Activated B cell treated with CpG ODN at 0.5 μM for 24 hours (primary cell): ENCODE data around the gene TBC1D22A. TPM values are rescaled to one million over a fixed set of nuclear protein-coding genes. Genes with fewer than 3 reads are reported as not detected.
A peak's percentile ranks its signal among the peaks of the same experiment; 100 is the strongest.

Experiments used
- ATAC-seq: fragments of 200-7000 bp; cut with Tn5 transposase; one replicate; pipeline ENCODE4 v1.10.0; 2021; ENCODE audit warnings: low read depth, mild to moderate bottlenecking, moderate library complexity
- CTCF ChIA-PET: fragments of 350-600 bp; sonication (Branson Sonifier 250); formaldehyde crosslinking; loops from one replicate; lab custom pipeline; 2021; ENCODE audit warnings: antibody characterized with exemption; lab: Charles Lee
- POLR2A ChIA-PET: fragments of 350-600 bp; sonication (Branson Sonifier 250); formaldehyde crosslinking; loops from one replicate; lab custom pipeline; 2021; ENCODE audit warnings: antibody characterized with exemption; lab: Charles Lee
- DNase-seq: peaks from one replicate; pipeline ENCODE4 v3.0.0; 2022
- H3K27ac Mint-ChIP-seq: one replicate; pipeline ENCODE4 v1.8.0; 2020; ENCODE audit warnings: mixed read lengths
- H3K27me3 Mint-ChIP-seq: one replicate; pipeline ENCODE4 v1.8.0; 2021; ENCODE audit warnings: mixed read lengths
- H3K36me3 Mint-ChIP-seq: one replicate; pipeline ENCODE4 v1.8.0; 2021; ENCODE audit warnings: low read depth, mixed read lengths
- H3K4me1 Mint-ChIP-seq: one replicate; pipeline ENCODE4 v1.8.0; 2021; ENCODE audit warnings: mixed read lengths
- H3K4me3 Mint-ChIP-seq: one replicate; pipeline ENCODE4 v1.8.0; 2020; ENCODE audit warnings: mild to moderate bottlenecking, mixed read lengths
- H3K9me3 Mint-ChIP-seq: one replicate; pipeline ENCODE4 v1.8.0; 2020; ENCODE audit warnings: mixed read lengths
- intact Hi-C: fragments of 100-400 bp; cut with micrococcal nuclease; formaldehyde crosslinking; loops from one replicate; pipeline ENCODE4 v1.15.1; 2024
- total RNA-seq: library from RNA; stranded (reverse); gene quantifications from 2 replicates; pipeline ENCODE4 v1.2.3, GENCODE V29; 2022
- TF ChIP-seq, protein P1 (sequence below): fragments of 200-600 bp; IDR thresholded peaks from one replicate; pipeline ENCODE4 v1.8.0; 2022; ENCODE audit warnings: antibody characterized with exemption, mild to moderate bottlenecking

The TBC1D22A gene
- total RNA-seq, 1 donor from 2014 or later: 85.9 TPM

DNA sequence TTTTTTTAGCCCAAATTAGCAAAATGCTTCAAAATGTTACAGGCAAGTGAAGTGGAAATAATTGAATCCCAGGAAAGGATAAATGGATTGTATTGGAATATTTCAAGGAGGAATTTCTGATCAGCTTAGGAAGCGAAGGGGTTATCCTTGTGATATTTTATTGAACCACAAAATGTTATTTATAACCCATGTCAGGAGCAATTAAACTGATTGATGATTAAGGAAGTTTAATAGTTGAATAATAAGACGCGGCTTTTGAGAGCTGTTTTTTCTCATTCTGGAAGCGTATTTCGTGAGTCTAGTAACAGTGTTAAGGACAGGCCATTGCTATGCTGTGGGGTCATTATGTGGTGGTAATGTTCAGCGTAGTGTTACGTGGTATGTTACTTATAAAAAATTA is 192.3 kb downstream of the TBC1D22A start:
- TF ChIP-seq, protein P1, sequence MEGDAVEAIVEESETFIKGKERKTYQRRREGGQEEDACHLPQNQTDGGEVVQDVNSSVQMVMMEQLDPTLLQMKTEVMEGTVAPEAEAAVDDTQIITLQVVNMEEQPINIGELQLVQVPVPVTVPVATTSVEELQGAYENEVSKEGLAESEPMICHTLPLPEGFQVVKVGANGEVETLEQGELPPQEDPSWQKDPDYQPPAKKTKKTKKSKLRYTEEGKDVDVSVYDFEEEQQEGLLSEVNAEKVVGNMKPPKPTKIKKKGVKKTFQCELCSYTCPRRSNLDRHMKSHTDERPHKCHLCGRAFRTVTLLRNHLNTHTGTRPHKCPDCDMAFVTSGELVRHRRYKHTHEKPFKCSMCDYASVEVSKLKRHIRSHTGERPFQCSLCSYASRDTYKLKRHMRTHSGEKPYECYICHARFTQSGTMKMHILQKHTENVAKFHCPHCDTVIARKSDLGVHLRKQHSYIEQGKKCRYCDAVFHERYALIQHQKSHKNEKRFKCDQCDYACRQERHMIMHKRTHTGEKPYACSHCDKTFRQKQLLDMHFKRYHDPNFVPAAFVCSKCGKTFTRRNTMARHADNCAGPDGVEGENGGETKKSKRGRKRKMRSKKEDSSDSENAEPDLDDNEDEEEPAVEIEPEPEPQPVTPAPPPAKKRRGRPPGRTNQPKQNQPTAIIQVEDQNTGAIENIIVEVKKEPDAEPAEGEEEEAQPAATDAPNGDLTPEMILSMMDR: no peak
- Mint-ChIP-seq H3K27ac (no peak overlapping the region), H3K9me3 (no peaks in the 10 kb centered on the region), H3K27me3 (no peaks in the 10 kb centered on the region), H3K4me3 (no peak overlapping the region), H3K36me3 (peaks cover 80% of the 10 kb centered on the region), H3K4me1 (peaks cover 9% of the 10 kb centered on the region)
- ATAC-seq: no peak
- DNase-seq: no peak
- intact Hi-C loops: no loop called here
- ChIA-PET CTCF (no interaction called here), POLR2A (no interaction called here)

DNA sequence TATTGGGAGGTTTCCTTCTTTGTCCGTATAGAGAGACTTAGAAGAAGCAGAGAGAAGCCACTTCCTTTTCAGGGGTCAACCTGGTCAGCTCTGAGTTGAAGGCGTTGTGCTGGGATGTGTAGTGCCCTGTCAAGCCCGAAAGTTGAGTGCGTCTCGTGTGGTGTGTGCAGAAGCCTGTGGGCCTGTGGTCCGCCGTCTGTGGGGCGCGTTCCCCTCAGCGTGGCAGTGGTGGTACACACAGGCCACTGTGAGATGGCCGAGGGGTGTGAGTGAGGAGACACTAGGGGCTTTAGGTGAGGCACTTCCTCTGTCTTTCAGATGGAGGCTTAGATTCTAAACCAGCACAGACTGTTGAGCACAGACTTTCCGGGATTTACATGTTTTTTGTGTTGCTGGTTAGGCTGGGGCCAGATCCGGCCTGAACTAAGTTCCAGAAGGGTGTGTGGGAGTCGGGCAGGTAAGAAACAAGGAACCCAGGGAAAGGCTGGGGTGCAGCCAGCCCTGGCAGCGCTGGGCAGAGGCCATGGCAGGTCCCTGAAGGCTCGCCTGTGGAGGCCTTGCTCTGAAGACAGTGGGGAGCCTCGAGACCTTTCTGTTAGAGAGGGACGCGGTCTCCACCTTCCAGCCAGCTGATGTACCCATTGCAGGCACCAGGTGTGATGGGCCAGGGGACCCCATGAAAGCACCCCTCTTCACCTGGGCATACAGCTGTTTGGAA is 194.2 kb downstream of the TBC1D22A start:
- TF ChIP-seq, protein P1: no peak
- Mint-ChIP-seq H3K9me3 (no peaks in the 10 kb centered on the region), H3K27me3 (no peaks in the 10 kb centered on the region), H3K27ac (peak overlapping the region; percentile 24), H3K36me3 (peaks cover 70% of the 10 kb centered on the region), H3K4me3 (no peak overlapping the region), H3K4me1 (peaks cover 9% of the 10 kb centered on the region)
- ATAC-seq (no peak), DNase-seq (no peak)
- POLR2A ChIA-PET: no interaction called here
- CTCF ChIA-PET: no interaction called here
- intact Hi-C loops: no loop called here

DNA sequence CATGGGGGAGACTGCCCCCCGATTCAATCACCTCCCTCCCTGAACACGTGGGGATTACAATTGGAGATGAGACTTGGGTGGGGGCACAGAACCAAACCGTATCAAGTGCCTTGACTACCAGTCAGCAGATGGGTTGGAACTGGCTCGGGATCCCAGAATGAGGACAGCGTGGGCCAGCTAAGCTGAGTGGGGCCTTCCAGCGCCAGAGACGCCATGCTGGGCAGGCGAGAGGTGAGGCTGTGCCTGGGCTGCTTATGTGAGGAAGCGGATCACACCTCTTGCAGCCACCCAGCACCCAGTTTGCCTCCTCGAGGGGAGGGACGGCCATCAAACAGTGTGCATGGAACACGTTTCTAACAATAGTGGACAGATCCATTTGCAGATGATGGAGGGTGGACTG is 195.1 kb downstream of the TBC1D22A start:
- POLR2A ChIA-PET: no interaction called here
- TF ChIP-seq, protein P1: no peak
- DNase-seq (no peak), ATAC-seq (no peak)
- CTCF ChIA-PET: no interaction called here
- Mint-ChIP-seq H3K4me3 (no peak overlapping the region), H3K9me3 (no peaks in the 10 kb centered on the region), H3K36me3 (peaks cover 69% of the 10 kb centered on the region), H3K4me1 (peaks cover 4% of the 10 kb centered on the region), H3K27ac (no peak overlapping the region), H3K27me3 (no peaks in the 10 kb centered on the region)
- intact Hi-C loops: no loop called here

DNA sequence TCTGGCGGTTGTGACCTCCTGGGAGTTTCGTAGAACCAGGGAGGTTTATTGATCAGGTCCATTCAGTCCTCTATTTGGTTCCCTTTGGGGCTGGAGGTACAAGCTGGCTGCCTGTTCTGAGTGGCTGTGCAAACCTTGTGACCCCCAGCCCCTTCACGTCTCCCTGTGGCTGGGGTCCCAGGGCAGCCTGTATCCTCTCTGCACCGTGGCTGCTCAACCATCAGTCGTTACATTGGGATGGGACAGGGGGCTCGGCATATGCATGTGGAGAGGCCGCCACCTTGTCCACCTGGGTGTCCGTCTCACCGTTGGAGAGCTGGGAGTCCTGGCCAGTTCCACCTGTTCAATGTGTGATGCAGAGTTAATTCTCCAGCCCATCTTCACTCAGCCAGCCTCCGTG is 195.7 kb downstream of the TBC1D22A start:
- DNase-seq: no peak
- no peak overlapping the region for H3K4me3 Mint-ChIP-seq
- peaks cover 2% of the 10 kb centered on the region for H3K4me1 Mint-ChIP-seq
- H3K27ac Mint-ChIP-seq: no peak overlapping the region
- ChIA-PET POLR2A (no interaction called here), CTCF (no interaction called here)
- H3K9me3 Mint-ChIP-seq: no peaks in the 10 kb centered on the region
- no peak for ATAC-seq
- intact Hi-C loops: no loop called here
- H3K36me3 Mint-ChIP-seq: peaks cover 67% of the 10 kb centered on the region
- H3K27me3 Mint-ChIP-seq: no peaks in the 10 kb centered on the region
- TF ChIP-seq, protein P1: no peak

DNA sequence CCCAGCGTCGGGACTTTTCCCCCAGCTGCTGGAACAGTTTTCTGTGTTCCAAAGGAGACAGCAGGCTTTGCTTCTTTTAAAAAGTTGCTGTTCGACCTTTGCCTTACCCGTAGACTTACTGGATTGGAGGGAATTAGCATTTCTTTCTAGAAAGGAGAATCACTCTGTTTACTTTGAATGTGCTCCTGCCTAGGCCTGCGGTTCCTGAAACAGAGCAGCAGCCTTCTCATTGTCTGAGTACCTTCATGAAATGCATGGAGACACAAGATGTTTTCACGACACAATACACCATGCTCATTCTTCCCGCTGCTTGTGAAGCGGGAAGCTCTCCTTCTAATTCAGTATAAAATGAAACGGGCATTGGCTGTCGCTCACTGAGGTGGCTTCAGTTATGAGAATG is 196.2 kb downstream of the TBC1D22A start:
- DNase-seq (no peak), ATAC-seq (no peak)
- POLR2A ChIA-PET: interaction anchor here (0.7 kb wide), 1 partner anchor 467 kb away, joined by 3 read pairs; no protein-coding TSS in a partner anchor

More for the DNA sequence above, 196.2 kb downstream of the TBC1D22A start:
- TF ChIP-seq, protein P1: no peak
- Mint-ChIP-seq H3K27me3 (no peaks in the 10 kb centered on the region), H3K9me3 (no peaks in the 10 kb centered on the region), H3K4me1 (peaks cover 2% of the 10 kb centered on the region), H3K4me3 (no peak overlapping the region), H3K36me3 (peaks cover 68% of the 10 kb centered on the region), H3K27ac (no peak overlapping the region)
- CTCF ChIA-PET: no interaction called here
- intact Hi-C loops: no loop called here
